ELR (cell line): ENCODE measurements around the gene TRIM2.

Source experiments
- DNase-seq: peaks from one replicate; pipeline ENCODE4 v3.0.0-alpha.2; 2015; ENCODE audit warnings: low read depth

Gene TRIM2

DNA sequence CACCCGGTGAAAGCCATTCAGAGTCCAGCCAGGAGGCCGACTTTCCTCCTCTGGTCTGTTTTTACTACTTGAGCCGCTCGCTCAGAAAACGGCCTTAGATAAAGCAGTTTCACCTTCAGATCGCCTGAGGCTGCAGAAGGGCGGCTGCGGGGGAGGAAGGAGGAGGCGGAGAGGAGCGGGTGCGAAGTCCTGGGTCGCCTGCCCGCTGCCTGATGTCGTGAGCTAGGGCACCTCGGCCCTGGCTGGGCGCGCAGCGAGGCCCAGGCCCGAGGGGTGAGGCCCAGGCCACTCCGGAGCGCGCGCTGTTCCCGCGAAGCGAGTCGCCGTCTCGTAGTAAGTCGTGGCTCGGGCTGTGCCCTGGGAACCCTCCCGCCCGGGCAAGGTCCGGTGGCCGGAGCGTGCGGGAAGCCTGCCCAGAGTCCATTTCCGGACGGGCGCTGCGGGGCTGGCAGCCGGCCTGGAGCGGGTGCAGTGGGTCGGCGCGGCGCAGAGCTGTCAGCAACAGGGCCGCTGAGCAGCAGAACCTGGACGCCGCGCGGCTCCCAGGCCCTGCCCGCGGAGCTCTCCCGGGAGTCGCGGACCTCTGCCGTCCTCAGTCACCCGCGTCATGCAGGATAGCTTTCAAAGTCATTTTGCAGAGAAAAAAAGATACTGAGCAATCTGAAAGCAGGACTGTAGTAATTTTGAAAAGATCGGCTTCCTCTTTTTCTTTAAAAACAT is 18.6 kb downstream of the TRIM2 start:
- peak; percentile 61 for DNase-seq

- peak; percentile 28 for DNase-seq
These were observed 19.2 kb downstream of the TRIM2 start for GRCh38 chr4:153223427-153223801.

- peak; percentile 59 for DNase-seq
These were observed 19.7 kb downstream of the TRIM2 start for GRCh38 chr4:153223930-153224329.

DNA sequence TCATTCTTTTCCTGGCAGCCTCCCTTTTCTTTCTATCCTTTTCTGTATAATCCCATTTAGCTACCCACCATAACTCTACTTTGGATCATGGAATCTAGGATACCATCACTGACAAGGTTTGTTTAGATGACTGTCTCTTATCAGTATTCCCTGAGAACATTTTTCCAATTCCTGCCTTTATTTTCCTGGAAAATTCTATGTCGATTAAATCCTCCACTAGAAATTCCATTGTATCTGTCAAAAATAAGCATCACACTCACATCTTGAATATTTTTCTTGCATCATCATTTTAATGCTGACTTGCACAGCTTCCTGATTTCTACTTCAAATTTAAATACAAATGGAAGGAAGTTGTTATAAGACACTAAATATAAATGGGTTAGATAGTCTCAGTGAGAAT is 20.2 kb downstream of the TRIM2 start:
- DNase-seq: no peak

DNA sequence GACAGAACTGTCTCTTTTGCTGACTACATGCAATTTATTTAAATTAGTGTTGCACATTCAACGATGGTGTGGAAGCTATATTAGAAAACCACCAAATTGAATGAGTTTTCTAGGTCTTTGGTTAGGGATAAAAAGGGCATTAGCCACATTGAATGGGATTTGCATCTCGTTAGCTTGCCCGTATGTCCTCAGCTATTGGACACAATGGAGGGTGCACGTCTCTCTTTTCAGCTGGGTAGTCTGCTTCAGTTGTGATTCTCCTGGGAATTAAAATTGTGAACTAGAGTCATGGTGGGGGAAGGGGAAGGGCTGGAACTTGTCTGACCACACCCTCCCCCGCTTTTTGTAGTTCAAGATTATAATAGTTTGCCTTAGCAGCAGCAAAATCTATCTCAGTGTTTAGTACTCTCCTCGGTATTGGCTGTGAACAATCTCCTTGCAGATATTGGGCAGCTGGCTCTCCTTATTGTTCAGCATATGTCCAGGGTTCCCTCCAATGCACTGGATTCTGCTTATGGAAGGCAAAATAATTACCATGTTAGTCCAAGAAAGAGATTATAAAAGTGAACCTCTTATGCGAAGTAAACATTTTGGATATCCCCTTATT is 23.3 kb downstream of the TRIM2 start:
- DNase-seq: no peak

DNA sequence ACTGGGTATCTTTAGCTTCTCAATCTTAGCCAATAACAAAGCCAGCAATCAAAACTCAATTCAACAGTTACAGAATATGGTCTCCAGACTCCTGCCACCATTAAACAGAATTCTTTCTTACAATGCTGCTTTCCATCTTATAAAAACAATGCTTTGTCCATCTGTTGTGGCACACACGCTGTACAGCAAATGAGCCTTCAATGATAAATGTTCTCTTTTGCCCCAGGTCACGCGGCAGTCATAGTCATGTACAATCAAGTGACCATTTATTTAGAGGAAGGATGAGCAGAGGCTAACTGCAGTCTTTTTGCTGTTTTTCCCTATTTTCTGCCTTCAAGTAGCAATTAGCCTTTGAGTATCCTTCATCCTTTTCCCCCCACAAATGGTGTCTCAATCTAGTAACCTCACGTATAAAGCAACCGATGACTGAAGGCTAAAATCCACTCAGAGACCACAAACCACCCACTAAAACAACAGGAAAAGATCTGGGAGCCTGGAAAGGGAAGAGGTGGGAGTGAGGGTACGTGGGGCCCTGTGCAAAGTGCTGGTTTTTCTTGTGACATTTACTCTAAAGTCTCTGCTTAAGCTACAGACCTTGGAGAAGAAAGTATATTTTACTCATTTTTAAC is 24.4 kb downstream of the TRIM2 start:
- no peak for DNase-seq

DNA sequence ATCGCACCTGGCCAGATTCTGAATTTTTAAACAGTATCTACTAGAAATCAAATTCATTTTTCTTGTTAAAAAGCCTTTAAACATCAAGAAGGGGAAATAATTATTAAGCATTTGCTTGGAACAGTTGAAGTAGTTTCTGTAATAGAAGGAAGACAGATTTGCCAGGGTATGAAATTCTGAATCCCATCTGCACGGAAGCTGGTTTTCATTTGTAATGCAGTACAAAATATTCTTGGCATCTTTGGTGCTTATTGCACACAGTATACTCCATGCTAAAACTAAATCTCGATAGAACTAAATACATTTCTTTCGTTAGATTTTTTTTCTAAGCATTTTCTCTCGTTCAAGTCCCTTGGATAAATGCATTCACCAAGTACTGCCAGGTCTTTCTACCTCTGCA is 25.3 kb downstream of the TRIM2 start:
- no peak for DNase-seq

DNA sequence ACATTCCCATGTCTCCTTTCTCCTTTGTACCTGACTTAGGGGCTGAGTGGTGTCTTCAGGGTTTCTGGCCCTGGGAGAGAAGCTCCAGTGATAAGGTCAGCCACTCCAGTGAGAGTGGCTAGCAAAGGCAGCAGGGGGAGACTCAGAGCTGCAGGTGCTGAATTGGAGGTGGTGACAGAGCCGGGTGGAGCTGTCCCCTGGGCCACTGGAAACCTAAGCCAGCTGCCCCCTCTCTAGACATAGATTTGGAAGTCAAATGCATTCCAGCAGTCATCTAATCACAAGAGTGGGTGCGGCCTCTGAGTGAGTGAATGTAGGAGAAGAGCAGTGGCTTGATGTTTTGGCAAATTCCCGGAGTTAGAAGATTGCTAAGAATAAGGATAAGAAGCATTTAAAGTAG is 28.5 kb downstream of the TRIM2 start:
- no peak for DNase-seq

DNA sequence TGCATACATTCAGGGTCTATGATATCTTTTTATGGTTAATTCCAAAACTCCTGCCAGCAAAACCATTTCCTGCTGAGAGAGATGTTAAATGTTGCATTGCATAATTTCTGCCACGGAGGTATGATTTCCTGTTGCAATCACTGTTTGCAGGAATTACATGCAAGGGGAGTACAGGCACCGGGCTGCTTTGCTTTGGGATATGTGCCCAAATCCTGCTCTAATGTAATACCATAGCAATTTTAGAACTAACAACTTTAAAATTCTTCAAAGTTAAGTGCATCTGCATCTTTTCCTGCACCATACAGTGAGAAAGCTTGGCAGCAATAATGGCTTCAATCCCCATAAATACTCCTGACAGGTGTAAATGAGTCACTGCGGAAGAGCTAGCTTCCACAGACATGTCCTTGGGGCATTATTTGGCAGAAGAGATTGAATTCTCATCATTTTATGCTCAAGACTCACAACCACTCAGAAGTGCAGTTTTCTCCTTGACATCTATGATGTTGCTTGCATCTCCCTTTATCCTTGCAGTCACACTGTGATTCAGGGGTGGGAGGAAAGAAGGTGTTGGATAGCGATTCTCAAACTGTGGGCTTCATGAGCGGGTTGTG is 29.6 kb downstream of the TRIM2 start:
- DNase-seq: peak; percentile 94

GRCh38 chr4:153234885-153235284 is 30.6 kb downstream of the TRIM2 start:
- DNase-seq: peak; percentile 46

DNA sequence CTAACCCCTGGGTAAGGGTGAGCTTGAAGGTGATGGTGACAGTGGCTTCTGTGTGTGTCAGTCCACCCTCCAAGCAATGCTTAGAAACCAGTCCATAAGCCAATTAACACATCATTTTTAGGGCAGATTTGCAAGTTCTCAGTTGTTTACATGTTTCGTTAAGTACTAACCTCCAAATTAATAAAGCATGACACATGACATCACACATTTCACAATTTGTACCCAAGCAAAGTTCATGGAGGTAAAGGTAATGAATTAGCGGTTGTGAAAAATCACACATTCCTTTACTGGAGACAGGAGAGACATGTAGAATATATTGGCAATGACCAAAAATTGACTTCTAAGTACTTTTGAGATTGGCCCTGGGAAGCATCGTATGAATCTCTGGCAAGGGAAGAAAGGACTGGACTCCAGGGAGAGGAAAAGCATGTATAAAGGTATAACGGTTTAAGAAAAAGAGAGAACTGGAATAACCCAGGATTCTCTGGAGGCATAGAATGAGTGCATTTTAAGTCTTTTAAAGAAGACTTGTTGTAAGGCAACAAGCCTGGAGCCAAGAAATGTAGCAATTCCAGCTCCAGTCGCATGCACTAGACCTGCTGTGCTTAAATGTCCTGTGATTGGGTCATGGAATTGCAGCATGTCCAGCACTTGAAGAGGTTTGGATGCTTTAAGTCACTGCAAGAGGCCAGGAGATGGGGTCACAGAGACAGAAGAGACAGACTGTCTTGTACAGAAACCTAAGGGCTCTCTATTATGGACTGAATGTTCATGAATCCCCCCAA is 34.1 kb downstream of the TRIM2 start:
- no peak for DNase-seq

GRCh38 chr4:153239409-153239808 is 35.2 kb downstream of the TRIM2 start:
- no peak for DNase-seq

GRCh38 chr4:153241295-153241694 is 37.1 kb downstream of the TRIM2 start:
- no peak for DNase-seq

GRCh38 chr4:153241970-153242838 is 38.0 kb downstream of the TRIM2 start:
- no peak for DNase-seq

DNA sequence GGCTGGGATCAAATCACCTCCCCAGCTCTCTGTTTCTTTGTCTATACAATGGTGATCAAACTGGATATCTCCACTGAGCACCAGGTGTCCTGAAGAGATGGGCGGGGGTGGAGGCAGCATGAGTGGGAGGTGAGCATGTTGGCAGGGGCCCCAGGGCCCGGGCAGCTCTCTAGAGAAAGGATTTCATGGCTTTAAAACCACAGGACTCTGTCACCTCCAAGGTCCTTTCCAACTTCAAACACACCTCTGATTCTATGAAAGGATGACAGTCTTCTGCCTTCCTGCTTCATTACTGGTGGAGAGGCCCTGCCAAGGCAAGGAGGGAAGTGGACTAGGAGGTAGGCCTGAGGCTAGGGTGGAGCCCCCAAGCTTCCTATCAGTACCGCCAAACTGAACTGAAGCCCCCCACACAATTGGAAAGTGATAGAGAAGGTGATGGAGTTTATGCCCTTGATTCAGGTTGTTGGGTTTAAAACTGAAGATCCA is 38.6 kb downstream of the TRIM2 start:
- no peak for DNase-seq

GRCh38 chr4:153243468-153243867 is 39.2 kb downstream of the TRIM2 start:
- no peak for DNase-seq

DNA sequence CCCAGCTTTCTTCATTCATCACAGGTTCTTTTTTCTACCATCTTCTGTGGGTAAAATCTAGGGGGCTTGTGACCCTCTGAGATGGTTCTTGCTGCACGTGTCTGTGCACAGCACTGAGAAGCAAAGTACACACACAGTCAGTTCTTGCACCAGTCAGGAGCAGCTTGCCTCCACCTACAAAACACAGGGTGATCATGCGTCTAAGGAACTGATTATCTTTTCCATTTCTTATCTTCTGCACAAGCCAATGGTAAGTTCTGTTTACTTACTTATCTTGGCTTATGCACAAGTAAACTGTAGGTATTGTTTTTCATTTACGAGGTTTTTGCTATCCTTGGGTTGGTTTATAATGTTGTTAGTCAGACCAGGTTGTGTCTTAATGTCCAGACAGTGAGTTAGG is 40.7 kb downstream of the TRIM2 start:
- no peak for DNase-seq

- no peak for DNase-seq
These were observed 41.5 kb downstream of the TRIM2 start for GRCh38 chr4:153245775-153246174.

- no peak for DNase-seq
These were observed 42.3 kb downstream of the TRIM2 start for GRCh38 chr4:153246446-153247115.

GRCh38 chr4:153247116-153247490 is 42.9 kb downstream of the TRIM2 start:
- no peak for DNase-seq
